Putamen (tissue), 1 donor: ENCODE measurements around the gene PDX1.

ENCODE experiments used
- DNase-seq: peaks from one replicate; pipeline ENCODE4 v3.0.0-alpha.2; 2016; ENCODE audit warnings: low spot score

The PDX1 gene

DNA sequence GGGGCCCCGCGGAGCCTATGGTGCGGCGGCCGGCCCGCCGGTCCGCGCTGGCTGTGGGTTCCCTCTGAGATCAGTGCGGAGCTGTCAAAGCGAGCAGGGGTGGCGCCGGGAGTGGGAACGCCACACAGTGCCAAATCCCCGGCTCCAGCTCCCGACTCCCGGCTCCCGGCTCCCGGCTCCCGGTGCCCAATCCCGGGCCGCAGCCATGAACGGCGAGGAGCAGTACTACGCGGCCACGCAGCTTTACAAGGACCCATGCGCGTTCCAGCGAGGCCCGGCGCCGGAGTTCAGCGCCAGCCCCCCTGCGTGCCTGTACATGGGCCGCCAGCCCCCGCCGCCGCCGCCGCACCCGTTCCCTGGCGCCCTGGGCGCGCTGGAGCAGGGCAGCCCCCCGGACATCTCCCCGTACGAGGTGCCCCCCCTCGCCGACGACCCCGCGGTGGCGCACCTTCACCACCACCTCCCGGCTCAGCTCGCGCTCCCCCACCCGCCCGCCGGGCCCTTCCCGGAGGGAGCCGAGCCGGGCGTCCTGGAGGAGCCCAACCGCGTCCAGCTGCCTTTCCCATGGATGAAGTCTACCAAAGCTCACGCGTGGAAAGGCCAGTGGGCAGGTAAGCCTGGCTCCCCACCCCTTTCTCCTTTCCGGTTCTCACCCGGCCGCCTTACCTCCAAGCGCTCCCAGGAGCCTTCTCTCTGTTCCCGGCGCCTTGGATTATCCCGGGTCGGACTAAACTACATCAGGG, at the start of gene PDX1:
PDX1 (plus strand) TSS at position 67 of the 743 bp plus-strand sequence; CDS start at position 206, 139 bp downstream.
- no peak for DNase-seq

- DNase-seq, result no peak
Measured at GRCh38 chr13:27878274-27878673, 41.5 kb upstream of the PDX1 start.

- no peak for DNase-seq
Measured at GRCh38 chr13:27889471-27889870, 30.3 kb upstream of the PDX1 start.

- DNase-seq, result no peak
Measured at GRCh38 chr13:27896726-27897125, 23.1 kb upstream of the PDX1 start.

GRCh38 chr13:27904719-27905118, 15.1 kb upstream of the PDX1 start:
- no peak for DNase-seq

- no peak for DNase-seq
Measured at GRCh38 chr13:27905650-27906049, 14.2 kb upstream of the PDX1 start.

DNA sequence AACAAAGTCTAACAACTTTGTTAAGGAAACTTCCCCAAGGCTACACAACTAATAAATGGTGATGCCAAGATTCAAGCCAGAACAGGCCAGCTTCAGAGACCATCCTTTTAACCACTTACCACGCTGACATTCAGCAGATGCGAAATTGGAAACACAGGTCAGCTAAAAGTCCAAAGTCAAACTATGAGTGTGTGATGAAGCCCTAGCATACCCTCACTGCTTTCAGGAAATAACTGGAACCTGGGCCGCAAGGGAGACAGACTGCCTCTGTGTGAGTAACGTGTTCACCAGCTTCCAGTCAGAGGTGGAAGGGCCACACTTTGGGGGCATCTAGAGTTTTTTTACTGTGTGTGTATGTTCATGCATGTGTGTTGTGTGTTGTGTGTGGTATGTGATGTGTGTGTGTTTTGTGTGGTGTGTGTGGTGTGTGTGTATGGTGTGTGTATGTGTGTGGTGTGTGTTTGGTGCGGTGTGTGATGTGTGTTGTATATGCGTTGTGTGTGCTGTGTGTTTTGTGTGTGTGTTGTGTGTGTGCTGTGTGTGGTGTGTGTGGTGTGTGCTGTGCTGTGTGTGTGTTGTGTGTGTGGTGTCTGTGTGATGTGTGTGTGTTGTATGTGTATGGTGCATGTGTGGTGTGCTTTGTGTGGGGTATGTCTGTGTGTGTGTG, 12.5 kb upstream of the PDX1 start:
- DNase-seq, result no peak

DNA sequence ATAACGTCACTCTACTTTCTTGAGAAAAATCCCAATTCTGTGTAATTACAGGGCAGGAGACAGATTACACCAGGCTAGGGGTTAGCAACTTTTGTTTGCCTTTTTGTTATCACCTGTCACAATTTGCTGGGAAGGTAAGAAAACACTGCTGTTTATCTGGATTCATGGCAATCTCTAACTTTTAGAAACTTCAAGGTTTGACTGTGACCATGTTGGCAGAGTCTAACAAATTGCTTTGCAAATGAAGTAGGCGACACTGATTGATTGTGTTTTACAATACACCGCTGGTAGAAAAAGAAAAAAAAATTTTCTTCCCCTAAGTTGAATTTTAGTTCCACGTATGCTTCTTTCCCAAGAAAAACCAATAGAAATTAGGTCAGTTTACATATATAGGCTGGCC, 10.4 kb upstream of the PDX1 start:
- no peak for DNase-seq

- DNase-seq, result no peak
Measured at GRCh38 chr13:27911521-27911920, 8.3 kb upstream of the PDX1 start.

GRCh38 chr13:27913160-27913559, 6.6 kb upstream of the PDX1 start:
- DNase-seq, result no peak

GRCh38 chr13:27915301-27916207, 4.2 kb upstream of the PDX1 start:
- no peak for DNase-seq

DNA sequence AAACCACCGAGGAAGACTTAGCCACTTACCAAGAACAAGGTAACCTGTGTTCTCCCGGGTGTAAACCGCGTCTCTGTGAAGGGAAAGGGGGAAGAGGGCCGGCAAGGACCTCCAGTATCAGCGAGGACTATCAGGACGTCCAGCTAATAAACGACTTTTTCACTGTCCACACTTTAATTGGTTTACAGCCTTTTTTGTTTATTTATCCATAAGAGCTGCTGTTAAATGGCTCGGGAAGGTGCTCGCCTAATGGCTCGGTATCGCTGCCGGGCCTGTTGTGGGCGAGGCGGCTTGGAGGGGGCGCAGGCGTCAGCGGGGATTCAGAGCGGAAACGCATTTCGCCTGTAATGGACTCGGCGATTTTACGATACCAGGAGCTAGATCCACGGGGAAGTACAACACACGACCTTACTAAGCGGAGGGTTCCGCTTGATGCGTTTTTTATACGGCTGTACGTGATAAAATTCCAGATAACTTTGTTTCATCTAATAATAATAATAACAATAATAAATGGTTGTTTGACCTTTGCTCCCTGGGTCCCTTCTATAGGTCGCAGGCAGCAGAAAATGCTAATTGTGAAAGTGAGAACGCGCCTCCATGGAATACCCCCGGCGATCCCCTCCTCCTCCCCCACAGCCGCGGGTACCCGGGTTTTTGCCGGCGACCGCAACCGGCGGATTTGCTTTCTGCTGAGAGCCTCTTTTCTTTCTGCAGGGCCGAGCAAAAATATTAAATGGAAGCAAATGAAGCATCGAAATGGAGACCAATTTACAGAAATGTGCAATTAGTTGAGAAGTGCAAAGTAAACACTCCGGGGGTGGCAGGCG, 2.5 kb upstream of the PDX1 start:
- no peak for DNase-seq

GRCh38 chr13:27918041-27918917, 1.5 kb upstream of the PDX1 start:
- no peak for DNase-seq

GRCh38 chr13:27918918-27919658, 712 bp upstream of the PDX1 start:
- DNase-seq, result no peak

DNA sequence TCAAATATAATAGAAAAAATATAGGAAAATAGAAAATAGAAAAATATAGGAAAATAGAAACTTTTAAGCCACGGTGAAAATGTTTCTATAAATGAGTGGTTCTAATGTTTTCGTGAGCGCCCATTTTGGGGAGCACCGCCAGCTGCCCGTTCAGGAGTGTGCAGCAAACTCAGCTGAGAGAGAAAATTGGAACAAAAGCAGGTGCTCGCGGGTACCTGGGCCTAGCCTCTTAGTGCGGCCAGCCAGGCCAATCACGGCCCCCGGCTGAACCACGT, 204 bp upstream of the PDX1 start:
- DNase-seq, result no peak

- DNase-seq, result no peak
Measured at GRCh38 chr13:27920677-27921420, 1.0 kb downstream of the PDX1 start.

GRCh38 chr13:27921421-27921960, 1.7 kb downstream of the PDX1 start:
- DNase-seq, result no peak

DNA sequence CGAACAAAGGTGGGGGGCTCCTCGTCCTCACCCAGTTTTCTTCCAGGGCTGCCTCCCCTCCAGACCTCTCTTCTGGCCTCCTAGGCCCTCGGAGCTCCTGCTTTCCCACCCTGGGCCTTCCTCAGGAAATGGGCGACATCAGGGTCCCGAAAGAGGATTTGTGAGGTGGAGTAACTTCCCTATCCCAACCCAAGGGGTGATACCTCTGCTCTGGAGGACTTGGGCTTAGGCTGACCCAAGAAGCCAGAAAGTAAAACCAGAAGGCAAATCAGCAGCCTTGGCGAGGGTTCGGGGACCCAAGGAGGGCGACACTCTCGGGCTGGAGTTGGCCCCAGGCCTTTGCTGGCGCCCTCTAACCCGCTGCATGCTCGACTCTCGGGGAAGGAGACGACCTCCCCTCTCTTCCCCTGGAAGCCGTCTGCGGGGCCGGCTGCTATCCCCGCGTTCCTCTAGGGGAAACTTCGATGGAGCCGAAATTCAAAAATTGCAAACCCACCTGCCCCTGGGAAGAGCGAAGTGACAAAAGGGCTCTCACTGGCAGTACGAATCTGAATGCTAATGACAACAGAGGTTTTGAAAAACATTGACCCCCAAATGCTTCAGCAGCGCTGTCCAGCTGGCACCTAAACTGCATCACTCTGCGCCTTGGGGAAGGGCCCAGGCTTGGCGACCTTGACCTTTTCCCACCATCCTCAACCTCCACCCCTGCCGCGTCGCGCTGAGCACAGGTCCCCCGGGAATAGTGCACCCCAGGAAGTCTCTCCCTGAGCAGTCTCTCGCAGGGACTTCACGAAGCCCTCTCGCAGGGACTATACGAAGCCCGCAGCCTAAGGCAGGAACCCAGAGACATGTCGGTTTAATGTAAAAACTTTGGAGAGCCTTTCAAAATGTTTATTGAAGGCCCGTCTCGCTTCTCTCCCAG, 2.4 kb downstream of the PDX1 start:
- no peak for DNase-seq
